ENCODE results near the gene ZCCHC14.

ZCCHC14 gene

GRCh38 chr16:87457061-87457611 is 35.7 kb downstream of the ZCCHC14 start:
- DNase-seq (ENCODE audit: low spot score), result no peak

- DNase-seq (ENCODE audit: low spot score), result no peak
These were observed 38.4 kb downstream of the ZCCHC14 start for GRCh38 chr16:87454391-87454790.

- DNase-seq (ENCODE audit: low spot score), result no peak
These were observed 39.5 kb downstream of the ZCCHC14 start for GRCh38 chr16:87453326-87453725.

GRCh38 chr16:87451563-87452210 is 41.1 kb downstream of the ZCCHC14 start:
- no peak for DNase-seq (ENCODE audit: low spot score)

GRCh38 chr16:87448866-87449265 is 44.0 kb downstream of the ZCCHC14 start:
- no peak for DNase-seq (ENCODE audit: low spot score)

- DNase-seq (ENCODE audit: low spot score), result no peak
These were observed 45.5 kb downstream of the ZCCHC14 start for GRCh38 chr16:87447323-87447722.

- DNase-seq (ENCODE audit: low spot score), result no peak
These were observed 46.3 kb downstream of the ZCCHC14 start for GRCh38 chr16:87446479-87446878.

- no peak for DNase-seq (ENCODE audit: low spot score)
These were observed 47.3 kb downstream of the ZCCHC14 start for GRCh38 chr16:87445486-87445885.

- DNase-seq (ENCODE audit: low spot score), result no peak
These were observed 48.9 kb downstream of the ZCCHC14 start for GRCh38 chr16:87443964-87444363.

- no peak for DNase-seq (ENCODE audit: low spot score)
These were observed 49.8 kb downstream of the ZCCHC14 start for GRCh38 chr16:87443016-87443415.

- DNase-seq (ENCODE audit: low spot score), result no peak
These were observed 50.2 kb downstream of the ZCCHC14 start for GRCh38 chr16:87442581-87442966.

GRCh38 chr16:87441886-87442580 is 50.8 kb downstream of the ZCCHC14 start:
- DNase-seq (ENCODE audit: low spot score), result no peak

- no peak for DNase-seq (ENCODE audit: low spot score)
These were observed 52.9 kb downstream of the ZCCHC14 start for GRCh38 chr16:87439926-87440325.

- DNase-seq (ENCODE audit: low spot score), result no peak
These were observed 54.2 kb downstream of the ZCCHC14 start for GRCh38 chr16:87438611-87438985.

GRCh38 chr16:87437911-87438610 is 54.8 kb downstream of the ZCCHC14 start:
- DNase-seq (ENCODE audit: low spot score), result no peak

- DNase-seq (ENCODE audit: low spot score), result no peak
These were observed 55.5 kb downstream of the ZCCHC14 start for GRCh38 chr16:87437327-87437726.

- DNase-seq (ENCODE audit: low spot score), result no peak
These were observed 56.3 kb downstream of the ZCCHC14 start for GRCh38 chr16:87436225-87437172.

- DNase-seq (ENCODE audit: low spot score), result no peak
These were observed 57.2 kb downstream of the ZCCHC14 start for GRCh38 chr16:87435372-87436224.

- DNase-seq (ENCODE audit: low spot score), result no peak
These were observed 58.6 kb downstream of the ZCCHC14 start for GRCh38 chr16:87434146-87434667.

- no peak for DNase-seq (ENCODE audit: low spot score)
These were observed 60.4 kb downstream of the ZCCHC14 start for GRCh38 chr16:87432330-87432915.

Data from CD4-positive, alpha-beta T cell treated with Interleukin-6 at 100 ng/mL for 8 hours (primary cell).